Astrocyte (in vitro differentiated cells and primary cell): ENCODE data around the gene LRPPRC. TPM values are rescaled to one million over a fixed set of nuclear protein-coding genes. Genes with fewer than 3 reads are reported as not detected.

ENCODE experiments used
- DNase-seq: peaks from one replicate; pipeline ENCODE4 v3.0.0-alpha.2; 2010; ENCODE audit warnings: low read depth
- FAIRE-seq: peaks from 2 replicates; lab custom pipeline; 2011; peaks lifted over from hg19 to GRCh38; lab: Jason Lieb, UNC
- H2AFZ ChIP-seq: 2 replicates; pipeline ENCODE4 v1.6.0; 2012; ENCODE audit warnings: low read depth, low read length, inconsistent platforms
- H3K27ac ChIP-seq: 2 replicates; pipeline ENCODE4 v1.5.1; 2011; ENCODE audit warnings: low read depth, low read length, inconsistent platforms
- H3K27me3 ChIP-seq: 2 replicates; pipeline ENCODE4 v1.6.0; 2011; ENCODE audit warnings: low read length, inconsistent platforms; ENCODE audit not compliant: insufficient read depth
- H3K36me3 ChIP-seq: 2 replicates; pipeline ENCODE4 v1.5.1; 2011; ENCODE audit warnings: low read length, inconsistent platforms; ENCODE audit not compliant: insufficient read depth
- H3K4me1 ChIP-seq: 2 replicates; pipeline ENCODE4 v1.5.1; 2011; ENCODE audit warnings: low read length, inconsistent platforms; ENCODE audit not compliant: insufficient read depth
- H3K4me2 ChIP-seq: 2 replicates; pipeline ENCODE4 v1.6.0; 2012; ENCODE audit warnings: low read length, inconsistent platforms
- H3K4me3 ChIP-seq: 2 replicates; pipeline ENCODE4 v1.5.1; 2011; ENCODE audit warnings: low read depth, mild to moderate bottlenecking, low read length, inconsistent platforms; ENCODE audit not compliant: insufficient read depth
- H3K79me2 ChIP-seq: 2 replicates; pipeline ENCODE4 v1.6.0; 2012; ENCODE audit warnings: mild to moderate bottlenecking, low read length, inconsistent platforms; ENCODE audit not compliant: insufficient read depth
- H3K9ac ChIP-seq: 2 replicates; pipeline ENCODE4 v1.6.0; 2012; ENCODE audit warnings: mild to moderate bottlenecking, low read length, inconsistent platforms
- H3K9me3 ChIP-seq: 2 replicates; pipeline ENCODE4 v1.5.1; 2012; ENCODE audit warnings: low read depth, mild to moderate bottlenecking, low read length, inconsistent platforms; ENCODE audit not compliant: insufficient read depth
- H4K20me1 ChIP-seq: 2 replicates; pipeline ENCODE4 v1.6.0; 2012; ENCODE audit warnings: low read length, inconsistent platforms; ENCODE audit not compliant: insufficient read depth
- H3K27ac Mint-ChIP-seq: one replicate; pipeline ENCODE4 v1.8.0; 2021; ENCODE audit warnings: mild to moderate bottlenecking, mixed read lengths; ENCODE audit not compliant: unreplicated experiment
- H3K27me3 Mint-ChIP-seq: one replicate; pipeline ENCODE4 v1.8.0; 2021; ENCODE audit warnings: low read depth, mixed read lengths; ENCODE audit not compliant: unreplicated experiment
- H3K36me3 Mint-ChIP-seq: one replicate; pipeline ENCODE4 v1.8.0; 2021; ENCODE audit warnings: low read depth, mixed read lengths; ENCODE audit not compliant: unreplicated experiment
- H3K4me1 Mint-ChIP-seq: one replicate; pipeline ENCODE4 v1.8.0; 2021; ENCODE audit warnings: low read depth, mixed read lengths; ENCODE audit not compliant: unreplicated experiment
- H3K4me3 Mint-ChIP-seq: one replicate; pipeline ENCODE4 v1.8.0; 2021; ENCODE audit warnings: mild to moderate bottlenecking, moderate library complexity, mixed read lengths; ENCODE audit not compliant: unreplicated experiment
- H3K9me3 Mint-ChIP-seq: one replicate; pipeline ENCODE4 v1.8.0; 2021; ENCODE audit warnings: mild to moderate bottlenecking, mixed read lengths; ENCODE audit not compliant: unreplicated experiment
- CTCF ChIP-seq: IDR thresholded peaks from 2 replicates; pipeline ENCODE4 v1.5.1; 2011; ENCODE audit warnings: low read depth, mild to moderate bottlenecking, inconsistent platforms, low read length, moderate library complexity; ENCODE audit not compliant: insufficient read depth
- EZH2 ChIP-seq: IDR thresholded peaks from 2 replicates; pipeline ENCODE4 v1.6.1; 2012; ENCODE audit warnings: mild to moderate bottlenecking, low read length, inconsistent platforms; ENCODE audit not compliant: insufficient read depth
- total RNA-seq: library from RNA; stranded (reverse); gene quantifications from 2 replicates; pipeline ENCODE4 v1.2.1, GENCODE V29; 2021

Gene LRPPRC
- total RNA-seq, 1 donor from 2014 or later = 94.9 TPM

GRCh38 chr2:43958397-43959275, 37.2 kb downstream of the LRPPRC start:
- Mint-ChIP-seq H3K36me3 (peaks cover 10% of the 10 kb centered on the region), H3K27ac (no peak overlapping the region), H3K4me1 (peaks cover 6% of the 10 kb centered on the region), H3K9me3 (no peaks in the 10 kb centered on the region), H3K4me3 (no peak overlapping the region), H3K27me3 (no peaks in the 10 kb centered on the region)
- no peak overlapping the region for H3K9ac ChIP-seq
- no peaks in the 10 kb centered on the region for H3K27me3 ChIP-seq
- no peaks in the 10 kb centered on the region for H3K4me1 ChIP-seq
- H3K4me3 ChIP-seq = no peak overlapping the region
- no peak overlapping the region for H3K27ac ChIP-seq
- FAIRE-seq (no peak), DNase-seq (no peak)
- no peak overlapping the region for H2AFZ ChIP-seq
- no peaks in the 10 kb centered on the region for H3K9me3 ChIP-seq
- no peaks in the 10 kb centered on the region for H4K20me1 ChIP-seq
- H3K36me3 ChIP-seq = peaks cover 59% of the 10 kb centered on the region
- H3K79me2 ChIP-seq = no peaks in the 10 kb centered on the region
- TF ChIP-seq EZH2 = no peak
- no peak for TF ChIP-seq CTCF
- H3K4me2 ChIP-seq = no peak overlapping the region

- peaks cover 3% of the 10 kb centered on the region for H3K36me3 Mint-ChIP-seq
- Histone ChIP-seq H3K9ac (no peak overlapping the region), H3K4me1 (no peaks in the 10 kb centered on the region), H3K79me2 (no peaks in the 10 kb centered on the region), H3K27ac (no peak overlapping the region), H3K4me3 (no peak overlapping the region), H3K36me3 (peaks cover 55% of the 10 kb centered on the region), H3K4me2 (no peak overlapping the region), H2AFZ (no peak overlapping the region), H3K27me3 (no peaks in the 10 kb centered on the region), H3K9me3 (no peaks in the 10 kb centered on the region), H4K20me1 (no peaks in the 10 kb centered on the region)
- TF ChIP-seq CTCF (peak; percentile 33), EZH2 (no peak)
- no peak overlapping the region for H3K27ac Mint-ChIP-seq
- DNase-seq (peak; percentile 6), FAIRE-seq (no peak)
- no peak overlapping the region for H3K4me3 Mint-ChIP-seq
- H3K4me1 Mint-ChIP-seq = peaks cover 8% of the 10 kb centered on the region
- H3K27me3 Mint-ChIP-seq = no peaks in the 10 kb centered on the region
- no peaks in the 10 kb centered on the region for H3K9me3 Mint-ChIP-seq
These were observed 45.3 kb downstream of the LRPPRC start for GRCh38 chr2:43950383-43951008.

- peaks cover 57% of the 10 kb centered on the region for H3K36me3 ChIP-seq
These were observed 47.4 kb downstream of the LRPPRC start for GRCh38 chr2:43948370-43948769.

More at GRCh38 chr2:43948370-43948769, 47.4 kb downstream of the LRPPRC start:
- Mint-ChIP-seq H3K9me3 (no peaks in the 10 kb centered on the region), H3K27me3 (no peaks in the 10 kb centered on the region), H3K4me3 (no peak overlapping the region), H3K27ac (peak overlapping the region; percentile 62), H3K36me3 (peaks cover 6% of the 10 kb centered on the region), H3K4me1 (peaks cover 8% of the 10 kb centered on the region)
- Histone ChIP-seq H2AFZ (no peak overlapping the region), H3K27me3 (no peaks in the 10 kb centered on the region), H3K4me1 (no peaks in the 10 kb centered on the region), H3K9me3 (no peaks in the 10 kb centered on the region), H3K27ac (no peak overlapping the region), H3K4me2 (no peak overlapping the region), H3K79me2 (no peaks in the 10 kb centered on the region), H3K4me3 (no peak overlapping the region), H3K9ac (no peak overlapping the region), H4K20me1 (no peaks in the 10 kb centered on the region)
- DNase-seq = peak; percentile 37
- TF ChIP-seq CTCF = no peak
- no peak for FAIRE-seq
